Subcutaneous abdominal adipose tissue (tissue), 5 donors: ENCODE measurements around the gene PLCH1.

Source experiments
- H3K27ac ChIP-seq: one replicate; pipeline ENCODE4 v1.7.0; 2013; ENCODE audit warnings: low read depth, mild to moderate bottlenecking, inconsistent platforms, low read length, moderate library complexity
- H3K27me3 ChIP-seq, 5 donors: one replicate each; pipeline ENCODE4 v1.7.0; 2013; ENCODE audit warnings: low read length in 5 of 5, inconsistent platforms in 1 of 5; ENCODE audit not compliant: control insufficient read depth in 5 of 5, insufficient read depth in 4 of 5
- H3K36me3 ChIP-seq, 5 donors: one replicate each; pipeline ENCODE4 v1.7.0; 2013; ENCODE audit warnings: low read length in 5 of 5; ENCODE audit not compliant: control insufficient read depth in 5 of 5, insufficient read depth in 5 of 5
- H3K4me1 ChIP-seq, 5 donors: one replicate each; pipeline ENCODE4 v1.7.0; 2013; ENCODE audit warnings: low read length in 5 of 5, mild to moderate bottlenecking in 3 of 5, moderate library complexity in 1 of 5; ENCODE audit not compliant: control insufficient read depth in 5 of 5, insufficient read depth in 5 of 5
- H3K4me3 ChIP-seq, 5 donors: one replicate each; pipeline ENCODE4 v1.7.0; 2013; ENCODE audit warnings: low read length in 5 of 5, low read depth in 1 of 5
- H3K9ac ChIP-seq, 5 donors: one replicate each; pipeline ENCODE4 v1.7.0; 2013; ENCODE audit warnings: low read length in 5 of 5, mild to moderate bottlenecking in 4 of 5, moderate library complexity in 3 of 5
- H3K9me3 ChIP-seq, 5 donors: one replicate each; pipeline ENCODE4 v1.7.0; 2013; ENCODE audit warnings: low read length in 5 of 5; ENCODE audit not compliant: control insufficient read depth in 5 of 5
- donor health status: healthy.
- donor health status: healthy.
- donor health status: healthy.
- donor health status: healthy.
- donor health status: healthy.

PLCH1 gene

GRCh38 chr3:155736381-155736780 is 8.5 kb downstream of the PLCH1 start:
- H3K9ac ChIP-seq = no peak overlapping the region

GRCh38 chr3:155730843-155731242 is 14.0 kb downstream of the PLCH1 start:
- H3K36me3 ChIP-seq = no peaks in the 10 kb centered on the region

More at GRCh38 chr3:155736381-155736780, 8.5 kb downstream of the PLCH1 start:
- H3K27me3 ChIP-seq = peaks cover 0 to 5% (median under 1%) of the 10 kb centered on the region in 5 donors
- H3K9me3 ChIP-seq = no peaks in the 10 kb centered on the region
- H3K4me1 ChIP-seq = no peaks in the 10 kb centered on the region
- H3K36me3 ChIP-seq = no peaks in the 10 kb centered on the region
- no peak overlapping the region for H3K27ac ChIP-seq
- H3K4me3 ChIP-seq = no peak overlapping the region

GRCh38 chr3:155727836-155728235 is 17.0 kb downstream of the PLCH1 start:
- Histone ChIP-seq H3K36me3 (no peaks in the 10 kb centered on the region), H3K9me3 (no peaks in the 10 kb centered on the region), H3K27ac (no peak overlapping the region), H3K4me1 (no peaks in the 10 kb centered on the region), H3K4me3 (no peak overlapping the region), H3K9ac (no peak overlapping the region), H3K27me3 (peaks cover 0 to 4% (median 0%) of the 10 kb centered on the region in 5 donors)

More at GRCh38 chr3:155730843-155731242, 14.0 kb downstream of the PLCH1 start:
- H3K4me1 ChIP-seq = no peaks in the 10 kb centered on the region
- H3K9me3 ChIP-seq = no peaks in the 10 kb centered on the region
- no peak overlapping the region for H3K4me3 ChIP-seq
- H3K27ac ChIP-seq = no peak overlapping the region
- H3K9ac ChIP-seq = no peak overlapping the region
- H3K27me3 ChIP-seq = peaks cover 0 to 4% (median 0%) of the 10 kb centered on the region in 5 donors

- Histone ChIP-seq H3K36me3 (no peaks in the 10 kb centered on the region), H3K4me1 (no peaks in the 10 kb centered on the region), H3K9ac (no peak overlapping the region), H3K4me3 (no peak overlapping the region), H3K27ac (no peak overlapping the region), H3K9me3 (peaks cover 0 to 13% (median 9%) of the 10 kb centered on the region in 5 donors), H3K27me3 (no peaks in the 10 kb centered on the region)
Observed at GRCh38 chr3:155714295-155714718, 30.6 kb downstream of the PLCH1 start.

- no peak overlapping the region for H3K9ac ChIP-seq
- H3K27ac ChIP-seq = no peak overlapping the region
- H3K9me3 ChIP-seq = peaks cover 0 to 1% (median 0%) of the 10 kb centered on the region in 5 donors
- no peaks in the 10 kb centered on the region for H3K36me3 ChIP-seq
- H3K4me1 ChIP-seq = no peaks in the 10 kb centered on the region
- no peaks in the 10 kb centered on the region for H3K27me3 ChIP-seq
- no peak overlapping the region for H3K4me3 ChIP-seq
Observed at GRCh38 chr3:155712008-155712407, 32.9 kb downstream of the PLCH1 start.

GRCh38 chr3:155704771-155705559 is 39.9 kb downstream of the PLCH1 start:
- Histone ChIP-seq H3K9ac (no peak overlapping the region), H3K27ac (no peak overlapping the region)

GRCh38 chr3:155704061-155704460 is 40.8 kb downstream of the PLCH1 start:
- Histone ChIP-seq H3K4me1 (no peaks in the 10 kb centered on the region), H3K4me3 (no peak overlapping the region), H3K9me3 (no peaks in the 10 kb centered on the region), H3K9ac (no peak overlapping the region), H3K36me3 (no peaks in the 10 kb centered on the region), H3K27me3 (no peaks in the 10 kb centered on the region), H3K27ac (no peak overlapping the region)

More at GRCh38 chr3:155704771-155705559, 39.9 kb downstream of the PLCH1 start:
- Histone ChIP-seq H3K36me3 (no peaks in the 10 kb centered on the region), H3K4me3 (no peak overlapping the region), H3K27me3 (no peaks in the 10 kb centered on the region), H3K4me1 (no peaks in the 10 kb centered on the region), H3K9me3 (no peaks in the 10 kb centered on the region)

- Histone ChIP-seq H3K4me3 (no peak overlapping the region), H3K36me3 (no peaks in the 10 kb centered on the region), H3K9ac (no peak overlapping the region), H3K9me3 (no peaks in the 10 kb centered on the region), H3K27me3 (no peaks in the 10 kb centered on the region), H3K27ac (no peak overlapping the region), H3K4me1 (no peaks in the 10 kb centered on the region)
Observed at GRCh38 chr3:155702745-155703591, 41.9 kb downstream of the PLCH1 start.

- H3K27me3 ChIP-seq = no peaks in the 10 kb centered on the region
- H3K4me1 ChIP-seq = no peaks in the 10 kb centered on the region
- no peak overlapping the region for H3K9ac ChIP-seq
- no peak overlapping the region for H3K27ac ChIP-seq
- H3K36me3 ChIP-seq = no peaks in the 10 kb centered on the region
- H3K9me3 ChIP-seq = no peaks in the 10 kb centered on the region
- H3K4me3 ChIP-seq = no peak overlapping the region
Observed at GRCh38 chr3:155701882-155702465, 42.9 kb downstream of the PLCH1 start.

- H3K36me3 ChIP-seq = no peaks in the 10 kb centered on the region
- H3K9ac ChIP-seq = no peak overlapping the region
- H3K4me1 ChIP-seq = no peaks in the 10 kb centered on the region
- no peak overlapping the region for H3K27ac ChIP-seq
- no peak overlapping the region for H3K4me3 ChIP-seq
- H3K27me3 ChIP-seq = no peaks in the 10 kb centered on the region
- H3K9me3 ChIP-seq = no peaks in the 10 kb centered on the region
Observed at GRCh38 chr3:155697542-155697941, 47.3 kb downstream of the PLCH1 start.
